ENCODE measurements around the gene TSTD1. TPM values are rescaled to one million over a fixed set of nuclear protein-coding genes. Genes with fewer than 3 reads are reported as not detected.
A peak's percentile ranks its signal among the peaks of the same experiment; 100 is the strongest.
"Not testable (repeated sequence)": the region's sequence is repeated elsewhere in the genome, so short reads cannot be mapped to it uniquely, and the experiment has no call there.

TSTD1 gene
- total RNA-seq, 1 donor from 2014 or later, result 49.0 TPM

DNA sequence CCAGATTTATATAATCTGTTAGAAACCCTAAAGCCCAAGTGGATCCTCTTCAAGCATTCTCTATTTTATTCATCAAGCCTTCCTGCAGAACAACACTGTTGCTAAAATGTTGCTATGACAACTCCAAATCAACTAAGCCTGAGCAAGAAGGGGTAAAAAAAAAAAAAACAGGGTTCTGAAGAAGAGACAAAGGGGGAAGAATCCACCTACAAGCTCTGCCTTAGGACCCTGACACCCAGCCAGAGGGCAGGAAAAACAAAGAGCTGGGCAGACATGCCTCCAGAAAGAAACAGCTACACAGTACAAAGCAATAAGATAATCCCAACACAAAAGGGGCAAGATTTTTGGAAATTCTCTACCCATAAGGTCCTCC is 5.8 kb upstream of the TSTD1 start:
- Mint-ChIP-seq H3K9me3 (no peaks in the 10 kb centered on the region), H3K4me3 (ENCODE audit: low read depth) (peak overlapping the region; percentile 95), H3K4me1 (ENCODE audit: low read depth) (peaks cover 36% of the 10 kb centered on the region), H3K27me3 (ENCODE audit: low read depth) (no peaks in the 10 kb centered on the region), H3K27ac (peak overlapping the region; percentile 95), H3K36me3 (ENCODE audit: low read depth) (peaks cover 70% of the 10 kb centered on the region)
- intact Hi-C loops (cut with micrococcal nuclease), result no loop called here
- DNase-seq (ENCODE audit: low spot score), result no peak

DNA sequence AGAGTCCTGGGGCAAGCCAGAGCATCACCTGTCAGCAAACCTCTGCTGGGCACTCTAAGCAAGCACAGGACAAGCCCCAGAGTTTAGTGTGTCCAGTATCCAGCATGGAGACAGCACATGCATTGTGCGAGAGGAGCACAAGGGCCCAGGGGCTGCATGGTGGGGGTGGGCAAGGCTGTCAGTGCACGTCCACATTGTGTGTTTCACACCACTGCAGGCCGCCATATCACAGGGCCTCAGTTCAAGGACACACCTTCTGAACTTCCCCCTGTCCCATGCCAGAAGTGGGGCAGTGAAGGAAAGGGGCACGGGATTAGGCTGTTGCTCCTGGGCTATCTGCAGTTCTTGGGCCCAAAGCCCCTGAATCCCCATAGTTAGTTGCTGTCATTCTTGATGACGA is 782 bp upstream of the TSTD1 start:
- intact Hi-C loops (cut with micrococcal nuclease), result no loop called here

DNA sequence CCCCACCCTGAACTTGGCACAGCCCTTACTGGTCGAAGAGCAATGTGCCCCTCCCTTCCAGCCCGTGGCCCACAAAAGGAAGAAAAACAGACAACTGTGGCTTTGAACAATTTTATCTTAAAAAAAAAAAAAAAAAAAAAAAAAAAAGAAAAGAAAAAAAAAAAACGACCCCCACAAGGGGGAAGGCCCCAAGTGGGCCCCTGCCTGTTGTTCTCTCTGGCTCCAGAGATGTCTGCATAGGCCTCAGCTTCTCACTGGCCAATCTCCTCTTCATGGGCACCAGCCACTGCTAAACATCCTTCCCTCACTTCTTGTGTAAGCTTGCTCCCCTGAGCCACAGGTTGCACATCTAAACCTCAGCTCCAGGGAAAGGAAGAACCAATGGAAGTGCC is 386 bp upstream of the TSTD1 start:
- H3K36me3 Mint-ChIP-seq (ENCODE audit: low read depth), result peaks cover 43% of the 10 kb centered on the region
- peak overlapping the region; percentile 82 for H3K27ac Mint-ChIP-seq
- H3K27me3 Mint-ChIP-seq (ENCODE audit: low read depth), result no peaks in the 10 kb centered on the region
- H3K4me3 Mint-ChIP-seq (ENCODE audit: low read depth), result peak overlapping the region; percentile 90
- no peak for DNase-seq (ENCODE audit: low spot score)
- no peaks in the 10 kb centered on the region for H3K9me3 Mint-ChIP-seq
- intact Hi-C loops (cut with micrococcal nuclease), result no loop called here
- peaks cover 35% of the 10 kb centered on the region for H3K4me1 Mint-ChIP-seq (ENCODE audit: low read depth)

More for the DNA sequence above, 782 bp upstream of the TSTD1 start:
- H3K36me3 Mint-ChIP-seq (ENCODE audit: low read depth), result peaks cover 43% of the 10 kb centered on the region
- H3K4me3 Mint-ChIP-seq (ENCODE audit: low read depth), result peak overlapping the region; percentile 76
- DNase-seq (ENCODE audit: low spot score), result no peak
- peaks cover 39% of the 10 kb centered on the region for H3K4me1 Mint-ChIP-seq (ENCODE audit: low read depth)
- H3K27ac Mint-ChIP-seq, result peak overlapping the region; percentile 79
- H3K27me3 Mint-ChIP-seq (ENCODE audit: low read depth), result no peaks in the 10 kb centered on the region
- no peaks in the 10 kb centered on the region for H3K9me3 Mint-ChIP-seq

DNA sequence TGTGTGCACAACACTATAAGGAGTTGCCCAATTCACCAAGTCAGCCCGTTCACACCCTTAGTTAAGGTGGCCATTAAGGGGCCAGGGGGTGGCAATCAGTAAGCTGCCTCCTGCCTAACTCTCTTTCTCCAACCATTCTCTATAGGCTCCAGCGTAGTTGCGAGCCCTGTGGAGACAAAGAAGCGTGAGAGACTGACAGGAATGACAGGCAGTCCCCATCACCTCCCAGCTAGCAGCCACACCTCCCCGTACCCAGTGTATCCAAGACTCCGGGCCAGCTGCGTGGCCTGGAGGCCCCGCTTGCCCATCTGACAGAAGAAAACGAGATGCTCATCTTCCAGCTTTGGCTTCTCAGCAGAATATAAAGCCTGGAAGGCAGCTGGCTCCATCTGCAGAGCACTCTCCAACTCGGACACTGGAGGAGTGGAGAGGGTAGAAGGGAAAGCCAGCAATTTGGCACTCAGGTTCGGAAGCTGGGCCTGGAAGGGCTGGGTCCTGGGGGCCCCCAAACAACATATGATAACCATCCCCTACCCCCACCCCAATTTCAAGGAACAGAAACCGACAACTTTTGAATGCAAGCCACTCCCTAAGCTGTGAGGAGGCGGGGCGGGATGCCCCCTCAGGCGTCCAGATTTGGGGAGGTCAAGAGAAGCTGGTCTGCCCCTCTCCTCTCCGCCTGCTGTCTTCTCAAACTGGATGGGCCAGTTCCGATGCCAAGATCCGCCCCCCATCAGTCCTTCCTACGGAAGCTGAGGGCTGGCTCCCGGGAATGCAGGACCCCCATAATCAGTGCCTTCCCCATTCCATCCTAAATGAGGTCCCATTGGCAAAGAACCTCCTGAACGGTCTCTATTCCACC is 872 bp downstream of the TSTD1 start:
- no peak for DNase-seq (ENCODE audit: low spot score)
- intact Hi-C loops (cut with micrococcal nuclease), result no loop called here
- H3K27ac Mint-ChIP-seq, result peak overlapping the region; percentile 22
- no peaks in the 10 kb centered on the region for H3K27me3 Mint-ChIP-seq (ENCODE audit: low read depth)
- H3K9me3 Mint-ChIP-seq, result no peaks in the 10 kb centered on the region
- H3K4me3 Mint-ChIP-seq (ENCODE audit: low read depth), result peak overlapping the region; percentile 90
- peaks cover 44% of the 10 kb centered on the region for H3K36me3 Mint-ChIP-seq (ENCODE audit: low read depth)
- H3K4me1 Mint-ChIP-seq (ENCODE audit: low read depth), result peaks cover 35% of the 10 kb centered on the region

DNA sequence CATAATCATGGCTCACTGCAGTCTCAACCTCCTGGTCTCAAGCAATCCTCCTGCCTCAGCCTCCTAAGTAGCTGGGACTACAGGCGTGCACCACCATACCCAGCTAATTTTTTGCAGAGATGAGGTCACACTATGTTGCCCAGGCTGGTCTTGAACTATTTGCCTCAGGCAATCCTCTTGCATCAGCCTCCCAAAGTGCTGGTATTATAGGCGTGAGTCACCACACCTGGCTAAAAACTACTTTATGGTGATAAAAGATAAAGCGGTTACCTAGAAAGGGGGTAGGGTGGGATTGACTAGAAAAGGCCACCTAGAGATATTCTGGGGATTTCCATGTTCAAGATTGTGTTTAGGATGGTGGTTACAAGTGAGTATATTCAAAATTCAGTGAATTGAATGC is 5.0 kb downstream of the TSTD1 start:
- Mint-ChIP-seq H3K36me3 (ENCODE audit: low read depth) (peaks cover 27% of the 10 kb centered on the region), H3K9me3 (no peaks in the 10 kb centered on the region)

DNA sequence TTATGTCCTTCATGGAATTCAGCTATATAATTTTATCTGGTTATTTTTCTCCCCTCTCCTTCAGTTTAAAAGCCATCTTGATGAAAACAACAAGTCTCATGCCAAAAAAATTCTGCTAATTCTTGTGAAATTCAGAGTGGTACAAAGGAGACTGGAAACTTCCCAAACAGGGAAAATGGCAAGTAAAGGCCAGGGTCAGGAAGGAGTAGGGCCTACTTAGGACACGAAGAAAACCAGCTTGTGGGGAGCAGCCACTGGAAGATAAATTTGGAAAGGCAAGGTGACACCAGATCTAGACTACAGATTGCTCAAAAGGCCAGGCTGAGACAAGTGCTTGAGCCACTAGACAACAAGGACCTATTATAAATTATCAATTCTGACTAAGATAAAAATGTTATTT is 6.4 kb downstream of the TSTD1 start:
- Mint-ChIP-seq H3K27me3 (ENCODE audit: low read depth) (no peaks in the 10 kb centered on the region), H3K4me1 (ENCODE audit: low read depth) (peaks cover 17% of the 10 kb centered on the region), H3K4me3 (ENCODE audit: low read depth) (peak overlapping the region; percentile 40), H3K9me3 (no peaks in the 10 kb centered on the region), H3K27ac (peak overlapping the region; percentile 72), H3K36me3 (ENCODE audit: low read depth) (peaks cover 25% of the 10 kb centered on the region)
- DNase-seq (ENCODE audit: low spot score), result no peak
- intact Hi-C loops (cut with micrococcal nuclease), result loop anchor here (1.0 to 5.0 kb wide), 2 partner anchors 19 to 35 kb away; no protein-coding TSS in a partner anchor

More for the DNA sequence above, 5.0 kb downstream of the TSTD1 start:
- peaks cover 27% of the 10 kb centered on the region for H3K4me1 Mint-ChIP-seq (ENCODE audit: low read depth)
- intact Hi-C loops (cut with micrococcal nuclease), result loop anchor here (5.0 kb wide), 1 partner anchor 36 kb away; no protein-coding TSS in a partner anchor
- H3K27ac Mint-ChIP-seq, result no peak overlapping the region
- H3K4me3 Mint-ChIP-seq (ENCODE audit: low read depth), result no peak overlapping the region
- DNase-seq (ENCODE audit: low spot score), result no peak
- no peaks in the 10 kb centered on the region for H3K27me3 Mint-ChIP-seq (ENCODE audit: low read depth)

DNA sequence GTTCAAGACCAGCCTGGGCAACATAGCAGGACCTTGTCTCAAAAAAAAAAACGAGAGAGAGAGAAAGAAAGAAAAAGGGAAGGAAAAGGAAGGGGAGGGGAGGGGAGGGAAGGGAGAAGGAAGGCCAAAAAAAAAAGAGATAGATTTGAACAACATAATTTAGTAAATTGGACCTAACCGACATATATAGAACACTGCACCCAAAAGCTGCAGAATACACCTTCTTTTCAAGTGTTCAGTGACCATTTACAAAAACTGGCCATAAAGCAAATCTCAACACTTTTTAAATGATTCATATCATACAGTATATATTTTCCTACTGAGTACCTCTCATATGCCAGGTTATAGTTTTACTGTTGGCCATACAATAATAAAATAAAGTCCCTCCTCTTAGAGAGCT is 6.9 kb downstream of the TSTD1 start:
- peaks cover 25% of the 10 kb centered on the region for H3K36me3 Mint-ChIP-seq (ENCODE audit: low read depth)
- H3K27me3 Mint-ChIP-seq (ENCODE audit: low read depth), result no peaks in the 10 kb centered on the region
- H3K4me3 Mint-ChIP-seq (ENCODE audit: low read depth), result no peak overlapping the region
- no peak for DNase-seq (ENCODE audit: low spot score)
- peak overlapping the region; percentile 55 for H3K27ac Mint-ChIP-seq
- peaks cover 4% of the 10 kb centered on the region for H3K9me3 Mint-ChIP-seq
- intact Hi-C loops (cut with micrococcal nuclease), result loop anchor here (1.0 to 5.0 kb wide), 2 partner anchors 19 to 35 kb away; no protein-coding TSS in a partner anchor
- peaks cover 18% of the 10 kb centered on the region for H3K4me1 Mint-ChIP-seq (ENCODE audit: low read depth)

DNA sequence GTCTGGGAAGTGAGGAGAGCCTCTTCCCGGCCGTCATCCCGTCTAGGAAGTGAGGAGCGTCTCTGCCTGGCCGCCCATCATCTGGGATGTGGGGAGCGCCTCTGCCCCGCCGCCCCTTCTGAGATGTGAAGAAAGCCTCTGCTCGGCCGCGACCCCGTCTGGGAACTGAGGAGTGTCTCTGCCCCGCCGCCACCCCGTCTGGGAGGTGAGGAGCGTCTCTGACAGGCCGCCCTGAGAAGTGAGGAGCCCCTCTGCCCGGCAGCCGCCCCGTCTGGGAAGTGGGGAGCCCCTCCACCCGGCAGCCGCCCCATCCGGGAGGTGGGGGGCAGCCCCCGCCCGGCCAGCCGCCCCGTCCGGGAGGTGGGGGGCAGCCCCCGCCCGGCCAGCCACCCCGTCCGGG is 9.3 kb downstream of the TSTD1 start:
- H3K27ac Mint-ChIP-seq; H3K9me3 Mint-ChIP-seq; DNase-seq (ENCODE audit: low spot score); H3K27me3 Mint-ChIP-seq (ENCODE audit: low read depth); H3K4me3 Mint-ChIP-seq (ENCODE audit: low read depth); intact Hi-C loops (cut with micrococcal nuclease): not testable (repeated sequence)
- Mint-ChIP-seq H3K4me1 (ENCODE audit: low read depth) (peaks cover 21% of the 10 kb centered on the region), H3K36me3 (ENCODE audit: low read depth) (peaks cover 27% of the 10 kb centered on the region)

DNA sequence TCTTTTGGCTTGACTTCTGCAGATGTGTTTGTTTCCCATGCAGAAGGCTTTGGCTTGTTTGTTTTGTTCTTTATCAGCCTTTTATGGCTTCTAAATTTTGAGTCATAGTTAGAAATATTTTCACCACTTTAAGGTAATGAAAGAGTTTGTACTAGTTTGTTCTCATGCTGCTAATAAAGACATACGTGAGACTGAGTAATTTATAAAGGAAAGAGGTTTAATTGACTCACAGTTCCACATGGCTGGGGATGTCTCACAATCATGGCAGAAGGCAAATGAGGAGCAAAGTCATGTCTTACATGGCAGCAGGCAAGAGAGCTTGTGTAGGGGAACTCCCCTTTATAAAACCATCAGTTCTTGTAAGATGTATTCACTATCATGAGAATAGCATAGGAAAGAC is 11.8 kb downstream of the TSTD1 start:
- H3K27me3 Mint-ChIP-seq (ENCODE audit: low read depth); DNase-seq (ENCODE audit: low spot score); H3K9me3 Mint-ChIP-seq; H3K4me3 Mint-ChIP-seq (ENCODE audit: low read depth); intact Hi-C loops (cut with micrococcal nuclease): not testable (repeated sequence)
- peaks cover 15% of the 10 kb centered on the region for H3K4me1 Mint-ChIP-seq (ENCODE audit: low read depth)
- H3K36me3 Mint-ChIP-seq (ENCODE audit: low read depth), result peaks cover 23% of the 10 kb centered on the region
- peak overlapping the region; percentile 34 for H3K27ac Mint-ChIP-seq

DNA sequence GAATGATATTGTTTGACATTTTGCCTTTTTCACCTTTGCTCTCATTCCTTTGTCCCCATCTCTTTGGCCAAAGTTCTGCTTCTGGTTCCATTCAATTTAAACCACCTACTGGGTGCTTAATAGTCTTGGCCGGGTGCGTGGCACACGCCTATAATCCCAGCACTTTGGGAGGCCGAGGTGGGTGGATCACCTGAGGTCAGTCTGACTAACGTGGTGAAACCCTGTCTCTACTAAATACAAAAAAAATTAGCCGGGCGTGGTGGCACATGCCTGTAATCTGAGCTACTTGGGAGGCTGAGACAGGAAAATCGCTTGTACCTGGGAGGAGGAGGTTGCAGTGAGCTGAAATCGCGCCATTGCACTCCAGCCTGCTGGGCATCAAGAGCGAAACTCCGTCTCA is 16.3 kb downstream of the TSTD1 start:
- H3K27ac Mint-ChIP-seq; intact Hi-C loops (cut with micrococcal nuclease); H3K9me3 Mint-ChIP-seq; H3K36me3 Mint-ChIP-seq (ENCODE audit: low read depth); H3K27me3 Mint-ChIP-seq (ENCODE audit: low read depth); DNase-seq (ENCODE audit: low spot score): not testable (repeated sequence)
- Mint-ChIP-seq H3K4me1 (ENCODE audit: low read depth) (peaks cover 41% of the 10 kb centered on the region), H3K4me3 (ENCODE audit: low read depth) (peak overlapping the region; percentile 91)

DNA sequence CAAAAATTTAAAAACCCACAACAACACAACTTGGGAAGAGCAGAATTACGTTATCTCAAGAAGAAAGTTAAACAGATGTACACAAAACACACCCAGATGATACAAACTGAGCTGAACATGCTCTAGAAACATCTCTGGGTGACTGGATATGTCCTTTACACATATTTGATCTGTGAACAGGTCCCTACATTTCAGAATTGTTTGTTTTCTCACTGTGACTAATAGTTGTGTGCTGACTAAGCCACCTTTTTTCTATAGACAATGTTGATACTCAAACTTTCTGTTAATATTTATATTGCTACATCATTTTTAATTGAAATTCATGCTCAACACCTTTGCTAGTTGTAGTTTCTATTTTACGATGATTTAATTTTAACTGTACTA is 16.8 kb downstream of the TSTD1 start:
- peak overlapping the region; percentile 83 for H3K27ac Mint-ChIP-seq
- DNase-seq (ENCODE audit: low spot score), result no peak

DNA sequence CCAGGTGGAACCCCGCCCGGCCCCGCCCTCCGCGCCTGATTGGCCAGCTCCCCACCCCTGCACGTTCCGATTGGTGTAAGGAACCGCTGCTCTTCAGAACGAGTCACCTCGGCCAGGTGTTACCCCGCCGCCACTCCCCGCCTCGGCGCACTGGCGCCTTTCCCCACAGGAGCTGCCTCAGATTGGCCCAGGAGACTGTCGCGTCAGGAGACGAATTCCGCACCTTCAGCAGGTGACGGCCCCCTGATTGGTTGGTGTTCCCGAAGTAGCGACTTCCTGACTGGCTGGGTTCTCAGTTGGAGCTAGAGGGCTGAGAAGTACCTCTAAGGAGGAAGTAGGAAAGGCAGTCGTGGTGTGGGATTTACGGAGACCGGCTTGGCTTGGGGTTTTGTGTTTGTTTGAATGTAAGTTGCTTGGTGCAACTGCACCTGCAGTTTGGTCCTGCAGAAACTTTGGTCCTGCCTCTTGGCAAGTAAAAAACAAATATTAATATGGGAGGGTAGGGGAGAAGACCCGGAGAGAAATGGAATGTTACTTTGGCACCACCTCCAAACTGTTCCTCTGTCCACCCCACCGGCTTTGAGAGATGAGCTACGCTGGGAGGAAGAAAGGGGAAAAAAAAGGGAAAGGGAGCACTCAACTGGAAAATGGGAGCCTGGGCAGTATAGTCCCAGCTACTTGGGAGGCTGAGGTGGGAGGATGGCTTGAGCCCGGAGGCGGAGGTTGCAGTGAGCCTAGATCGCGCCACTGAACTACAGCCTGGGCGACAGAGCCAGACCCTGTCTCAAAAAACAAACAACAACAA is 17.4 kb downstream of the TSTD1 start:
- intact Hi-C loops (cut with micrococcal nuclease), result loop anchor here (1.0 kb wide), 1 partner anchor 8 kb away; no protein-coding TSS in a partner anchor
- no peaks in the 10 kb centered on the region for H3K36me3 Mint-ChIP-seq (ENCODE audit: low read depth)
- H3K4me1 Mint-ChIP-seq (ENCODE audit: low read depth), result peaks cover 38% of the 10 kb centered on the region
- H3K4me3 Mint-ChIP-seq (ENCODE audit: low read depth), result peak overlapping the region; percentile 91
- DNase-seq (ENCODE audit: low spot score), result peak; percentile 74
- H3K9me3 Mint-ChIP-seq, result no peaks in the 10 kb centered on the region
- H3K27ac Mint-ChIP-seq, result peak overlapping the region; percentile 83
- no peaks in the 10 kb centered on the region for H3K27me3 Mint-ChIP-seq (ENCODE audit: low read depth)

More for the DNA sequence above, 16.8 kb downstream of the TSTD1 start:
- Mint-ChIP-seq H3K4me3 (ENCODE audit: low read depth) (peak overlapping the region; percentile 91), H3K27me3 (ENCODE audit: low read depth) (no peaks in the 10 kb centered on the region), H3K4me1 (ENCODE audit: low read depth) (peaks cover 38% of the 10 kb centered on the region), H3K9me3 (peaks cover 3% of the 10 kb centered on the region), H3K36me3 (ENCODE audit: low read depth) (peaks cover 3% of the 10 kb centered on the region)
- intact Hi-C loops (cut with micrococcal nuclease), result loop anchor here (1.0 kb wide), 1 partner anchor 9 kb away; no protein-coding TSS in a partner anchor
